ENCODE data around the gene FAM50A. TPM values are rescaled to one million over a fixed set of nuclear protein-coding genes. Genes with fewer than 3 reads are reported as not detected.

FAM50A gene
- polyA plus RNA-seq, 1 of the 3 experiments (the other 2 are of a cell fraction), result 86.0 TPM

GRCh38 chrX:154490021-154490413 is 46.1 kb downstream of the FAM50A start:
- CTCF ChIA-PET, result interaction anchor here (0.7 to 1.7 kb wide), 5 partner anchors 10 to 472 kb away, joined by 3 to 6 read pairs (median 4); no protein-coding TSS in a partner anchor
- Histone ChIP-seq H3K27me3 (ENCODE audit: insufficient read depth) (0 out of 2 replicates have a peak, but pooled peaks cover 10% of the 10 kb centered on the region), H3K4me3 (ENCODE audit: low read depth in 2 of 2, low read length in 1 of 2) (peak overlapping the region; percentile 60 to 66), H3K4me2 (peak overlapping the region; percentile 74), H2AFZ (ENCODE audit: low read depth) (0 out of 2 replicates have a peak overlapping the region, but pooled peaks have one; percentile 22), H3K9ac (peak overlapping the region; percentile 68), H3K9me3 (no peaks in the 10 kb centered on the region), H3K79me2 (ENCODE audit: insufficient read depth) (peaks cover 14% of the 10 kb centered on the region; the same call in 1 of the 2 replicates), H3K4me1 (ENCODE audit: control insufficient read depth in 1 of 2, insufficient read depth in 2 of 2, low read depth in 1 of 2, low read length in 1 of 2) (peaks cover 0 to 17% of the 10 kb centered on the region in 2 experiments; a peak in 1 of 4 replicates), H3K36me3 (replicated peaks in 1 of 2; ENCODE audit: control insufficient read depth in 1 of 2, insufficient read depth in 2 of 2, low read length in 1 of 2) (peaks cover 0 to 3% of the 10 kb centered on the region in 2 experiments), H4K20me1 (ENCODE audit: insufficient read depth) (no peaks in the 10 kb centered on the region), H3K27ac (ENCODE audit: low read depth in 2 of 2, low read length in 1 of 2) (peak overlapping the region; percentile 59 to 74), H3K9me2 (no peaks in the 10 kb centered on the region), H3F3A (replicated peaks; ENCODE audit: insufficient read depth) (peaks cover 2% of the 10 kb centered on the region)
- WGBS (ENCODE audit: low lambda C conversion rate), result 14% methylated on average over 2 of the region's 19 CpGs
- peak; percentile 15; the same call in 1 of the 2 replicates for TF ChIP-seq SIN3A (IDR thresholded peaks at IDR 0.05; ENCODE audit: borderline replicate concordance, low read depth, low read length)
- no peak for TF ChIP-seq MXI1 (IDR thresholded peaks at IDR 0.05; ENCODE audit: low read depth, low read length)
- no peak for TF ChIP-seq EZH2phosphoT487 (IDR thresholded peaks at IDR 0.05; ENCODE audit: borderline replicate concordance, low read depth)
- no peak for TF ChIP-seq MEF2A (IDR thresholded peaks at IDR 0.05; ENCODE audit: borderline replicate concordance, low read depth)
- TF ChIP-seq USF1 (IDR thresholded peaks at IDR 0.05; ENCODE audit: borderline replicate concordance, low read depth), result no peak
- no peak for TF ChIP-seq RCOR1 (IDR thresholded peaks at IDR 0.05; ENCODE audit: low read length)
- TF ChIP-seq POLR2AphosphoS5 (IDR thresholded peaks at IDR 0.05; ENCODE audit: low read depth, low read length), result no peak
- DNase-seq, result peak; percentile 43
- POLR2A ChIA-PET, result interaction anchor here (0.9 to 2.2 kb wide), 4 partner anchors 12 to 92 kb away, joined by 4 to 8 read pairs (median 4); partner anchors contain the start of genes LAGE3 and RPL10

- Histone ChIP-seq H2AFZ (ENCODE audit: low read depth) (peak within 1 kb of the TSS; percentile 96), H3K27ac (ENCODE audit: low read depth in 2 of 2, low read length in 1 of 2) (peak within 1 kb of the TSS; percentile 80 to 83), H3K4me1 (ENCODE audit: control insufficient read depth in 1 of 2, insufficient read depth in 2 of 2, low read depth in 1 of 2, low read length in 1 of 2) (peaks cover 0 to 12% of the 10 kb centered on the region in 2 experiments; a peak in 1 of 4 replicates), H3K9ac (peak within 1 kb of the TSS; percentile 73), H3K36me3 (replicated peaks in 1 of 2; ENCODE audit: control insufficient read depth in 1 of 2, insufficient read depth in 2 of 2, low read length in 1 of 2) (no peaks in the 10 kb centered on the region), H3F3A (replicated peaks; ENCODE audit: insufficient read depth) (peaks cover 2% of the 10 kb centered on the region), H3K79me2 (ENCODE audit: insufficient read depth) (peaks cover 9% of the 10 kb centered on the region; the same call in 1 of the 2 replicates), H3K9me2 (no peaks in the 10 kb centered on the region), H3K4me2 (peak within 1 kb of the TSS; percentile 74), H3K9me3 (no peaks in the 10 kb centered on the region), H3K27me3 (ENCODE audit: insufficient read depth) (0 out of 2 replicates have a peak, but pooled peaks cover 10% of the 10 kb centered on the region), H4K20me1 (ENCODE audit: insufficient read depth) (no peaks in the 10 kb centered on the region), H3K4me3 (ENCODE audit: low read depth in 2 of 2, low read length in 1 of 2) (peak within 1 kb of the TSS; percentile 61 to 66)
- peak; percentile 93 for DNase-seq
- 13% methylated on average over 25 of the region's 71 CpGs for WGBS (ENCODE audit: low lambda C conversion rate)
- ChIA-PET POLR2A (interaction anchor here (0.6 to 2.2 kb wide), 4 partner anchors 13 to 119 kb away, joined by 3 to 8 read pairs (median 4); partner anchors contain the start of genes LAGE3 and RPL10), CTCF (interaction anchor here (1.0 to 1.7 kb wide), 3 partner anchors 9 to 472 kb away, joined by 3 to 6 read pairs (median 4); no protein-coding TSS in a partner anchor)
- no peak for TF ChIP-seq YY1 (IDR thresholded peaks at IDR 0.05; ENCODE audit: low read depth)
- TF ChIP-seq FOXM1 (IDR thresholded peaks at IDR 0.05; ENCODE audit: low read depth), result no peak
- no peak for TF ChIP-seq RCOR1 (IDR thresholded peaks at IDR 0.05; ENCODE audit: low read length)
- no peak for TF ChIP-seq GATA2 (CRISPR knock-in tag; IDR thresholded peaks at IDR 0.05)
- TF ChIP-seq MAX (IDR thresholded peaks at IDR 0.05; ENCODE audit: low read depth), result peak; percentile 60; the same call in 1 of the 2 replicates
- no peak for TF ChIP-seq USF2 (IDR thresholded peaks at IDR 0.05; ENCODE audit: borderline replicate concordance, low read depth, low read length)
- TF ChIP-seq CTCF (IDR thresholded peaks at IDR 0.05), result 0 out of 2 replicates have a peak, but pooled peaks have one; percentile 15
- peak; percentile 67 for TF ChIP-seq NRF1 (IDR thresholded peaks at IDR 0.05; ENCODE audit: low read depth, low read length)
- TF ChIP-seq USF1 (IDR thresholded peaks at IDR 0.05; ENCODE audit: borderline replicate concordance, low read depth), result no peak
- 0 out of 2 replicates have a peak, but pooled peaks have one; percentile 13 for TF ChIP-seq MXI1 (IDR thresholded peaks at IDR 0.05; ENCODE audit: low read depth, low read length)
- TF ChIP-seq RFX5 (IDR thresholded peaks at IDR 0.05; ENCODE audit: low read length), result no peak
- TF ChIP-seq FOSL2 (IDR thresholded peaks at IDR 0.05; ENCODE audit: borderline replicate concordance, low read depth), result no peak
- no peak for TF ChIP-seq RXRA (IDR thresholded peaks at IDR 0.05; ENCODE audit: borderline replicate concordance, low read depth)
- TF ChIP-seq GABPA (IDR thresholded peaks at IDR 0.05; ENCODE audit: low read depth), result peak; percentile 37; the same call in 1 of the 2 replicates
- no peak for TF ChIP-seq MEF2A (IDR thresholded peaks at IDR 0.05; ENCODE audit: borderline replicate concordance, low read depth)
- no peak for TF ChIP-seq ELF1 (IDR thresholded peaks at IDR 0.05)
- peak; percentile 56; the same call in 1 of the 2 replicates for TF ChIP-seq POLR2AphosphoS5 (IDR thresholded peaks at IDR 0.05; ENCODE audit: low read depth, low read length)
Measured at GRCh38 chrX:154490414-154491083, 46.6 kb downstream of the FAM50A start, which contains the start of gene SLC10A3. TSS of gene SLC10A3 (minus strand) at chrX:154490629. CDS start at chrX:154488940, 1,689 bp downstream.
